SU-DHL-6 (cell line): ENCODE data around the gene AATK.

Source experiments
- EZH2phosphoT487 ChIP-seq: fragments of 200-600 bp; sonication (generic), shearing (Covaris generic); conservative IDR thresholded peaks from 2 replicates; pipeline ENCODE4 v1.6.1; 2018; ENCODE audit warnings: mild to moderate bottlenecking, antibody characterized with exemption, low read length, moderate library complexity, mixed read lengths
- TF ChIP-seq, protein P1 (sequence below): fragments of 200-600 bp; sonication (generic); IDR thresholded peaks from one replicate; pipeline ENCODE4 v1.5.1; 2017; ENCODE audit warnings: antibody characterized with exemption, mild to moderate bottlenecking, low read length, moderate library complexity; ENCODE audit not compliant: insufficient read depth, poor library complexity, severe bottlenecking

DNA sequence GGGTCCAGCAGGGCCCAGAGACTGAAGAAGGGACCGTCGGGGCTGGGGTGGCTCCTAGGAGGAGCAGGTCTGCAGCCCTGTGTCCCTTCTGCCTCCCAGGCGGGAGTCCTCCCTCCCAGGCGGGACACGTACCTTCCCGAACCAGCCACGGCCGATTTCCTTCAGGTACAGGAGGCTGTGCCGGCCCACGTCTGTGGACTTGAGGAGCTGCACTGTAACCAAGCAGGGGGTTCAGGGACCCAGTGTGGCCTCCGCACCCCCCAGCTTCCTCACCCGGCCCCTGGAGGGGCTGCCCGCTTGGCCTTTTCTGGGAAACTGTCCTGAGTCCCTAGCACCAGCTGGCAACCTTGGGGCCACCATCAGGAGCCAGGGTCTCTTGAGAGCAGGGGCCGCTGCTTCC, 37.7 kb downstream of the AATK start:
- TF ChIP-seq EZH2phosphoT487 = no peak
- TF ChIP-seq, protein P1, sequence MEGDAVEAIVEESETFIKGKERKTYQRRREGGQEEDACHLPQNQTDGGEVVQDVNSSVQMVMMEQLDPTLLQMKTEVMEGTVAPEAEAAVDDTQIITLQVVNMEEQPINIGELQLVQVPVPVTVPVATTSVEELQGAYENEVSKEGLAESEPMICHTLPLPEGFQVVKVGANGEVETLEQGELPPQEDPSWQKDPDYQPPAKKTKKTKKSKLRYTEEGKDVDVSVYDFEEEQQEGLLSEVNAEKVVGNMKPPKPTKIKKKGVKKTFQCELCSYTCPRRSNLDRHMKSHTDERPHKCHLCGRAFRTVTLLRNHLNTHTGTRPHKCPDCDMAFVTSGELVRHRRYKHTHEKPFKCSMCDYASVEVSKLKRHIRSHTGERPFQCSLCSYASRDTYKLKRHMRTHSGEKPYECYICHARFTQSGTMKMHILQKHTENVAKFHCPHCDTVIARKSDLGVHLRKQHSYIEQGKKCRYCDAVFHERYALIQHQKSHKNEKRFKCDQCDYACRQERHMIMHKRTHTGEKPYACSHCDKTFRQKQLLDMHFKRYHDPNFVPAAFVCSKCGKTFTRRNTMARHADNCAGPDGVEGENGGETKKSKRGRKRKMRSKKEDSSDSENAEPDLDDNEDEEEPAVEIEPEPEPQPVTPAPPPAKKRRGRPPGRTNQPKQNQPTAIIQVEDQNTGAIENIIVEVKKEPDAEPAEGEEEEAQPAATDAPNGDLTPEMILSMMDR = no peak
